Activated CD4-positive, CD25-positive, alpha-beta regulatory T cell (primary cell): Measurements from ENCODE around the gene ZNF598.
"Not testable (repeated sequence)": the region's sequence is repeated elsewhere in the genome, so short reads cannot be mapped to it uniquely, and the experiment has no call there.

Experiments
- DNase-seq, 4 experiments: peaks; one replicate each; lab custom pipeline; 2025; lab: John Stamatoyannopoulos, UW

Gene ZNF598

DNA sequence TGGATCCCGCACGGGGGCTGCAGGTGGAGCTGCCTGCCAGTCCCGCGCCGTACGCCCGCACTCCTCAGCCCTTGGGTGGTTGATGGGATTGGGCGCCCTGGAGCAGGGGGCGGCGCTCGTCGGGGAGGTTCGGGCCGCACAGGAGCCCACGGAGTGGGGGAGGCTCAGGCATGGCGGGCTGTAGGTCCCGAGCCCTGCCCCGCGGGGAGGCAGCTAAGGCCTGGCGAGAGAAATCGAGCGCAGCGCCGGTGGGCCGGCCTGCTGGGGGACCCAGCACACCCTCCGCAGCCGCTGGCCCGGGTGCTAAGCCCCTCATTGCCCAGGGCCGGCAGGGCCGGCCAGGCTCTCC is 51.5 kb downstream of the ZNF598 start:
- DNase-seq = not testable (repeated sequence)

GRCh38 chr16:1957434-1958142 is 52.0 kb downstream of the ZNF598 start:
- not testable (repeated sequence) for DNase-seq

- DNase-seq = no peak
These were observed 55.9 kb downstream of the ZNF598 start for GRCh38 chr16:1953734-1954133.

DNA sequence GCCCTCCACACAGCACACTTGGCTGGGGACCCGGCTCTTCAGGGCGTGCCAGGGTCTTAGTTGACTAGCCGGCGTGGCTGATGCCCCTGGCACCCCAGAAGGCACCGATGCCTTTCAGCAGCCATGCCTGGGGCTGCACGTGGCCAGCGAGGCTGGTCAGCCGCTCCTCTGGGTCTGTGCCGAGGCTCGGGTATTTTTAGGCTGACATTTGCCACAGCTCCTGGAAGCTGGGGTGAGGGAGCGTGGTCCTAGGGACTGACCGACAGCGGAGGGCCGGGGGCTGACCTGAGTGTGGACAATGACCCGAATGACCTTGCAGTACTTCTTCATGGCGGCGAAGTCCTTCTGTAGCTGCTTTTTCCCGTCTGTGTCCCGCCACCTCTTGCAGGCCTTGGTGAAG is 59.1 kb downstream of the ZNF598 start:
- DNase-seq = no peak

DNA sequence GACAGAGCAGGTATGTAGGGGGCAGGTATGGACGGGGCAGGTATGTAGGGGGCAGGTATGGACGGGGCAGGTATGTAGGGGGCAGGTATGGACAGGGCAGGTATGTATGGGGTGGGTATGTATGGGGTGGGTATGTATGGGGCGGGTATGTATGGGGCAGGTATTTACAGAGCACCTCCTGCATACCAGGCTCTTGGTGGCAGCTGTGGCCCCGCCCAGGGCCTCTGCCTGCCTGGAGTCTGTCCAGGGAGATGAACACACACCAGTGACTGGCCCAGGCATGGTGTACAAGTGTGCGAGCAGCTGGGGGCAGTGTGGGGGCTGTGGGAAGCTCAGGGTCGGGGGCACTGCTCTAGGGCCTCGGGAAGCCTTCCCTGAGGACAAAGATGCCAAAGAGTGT is 59.6 kb downstream of the ZNF598 start:
- no peak for DNase-seq

GRCh38 chr16:1949507-1949906 is 60.1 kb downstream of the ZNF598 start:
- no peak for DNase-seq
